Activated naive CD4-positive, alpha-beta T cell treated with anti-CD3 and anti-CD28 coated beads, Interleukin-2, amount 50 U/mL, for 72 hours (primary cell): ENCODE measurements around the gene FOSB. TPM values are rescaled to one million over a fixed set of nuclear protein-coding genes. Genes with fewer than 3 reads are reported as not detected.

Source experiments
- ATAC-seq, 2 donors: fragments of 150-1000 bp; cut with Tn5 transposase; 2 replicates each; pipeline ENCODE4 v1.10.0; 2021; ENCODE audit warnings: mild to moderate bottlenecking in 2 of 2, moderate library complexity in 2 of 2
- DNase-seq, 2 donors: peaks; one replicate each; pipeline ENCODE4 v3.0.0; 2021 to 2022; ENCODE audit warnings: low spot score in 2 of 2
- H3K27ac Mint-ChIP-seq, 2 donors: one replicate each; pipeline ENCODE4 v1.8.0; 2022; ENCODE audit warnings: mild to moderate bottlenecking in 2 of 2, mixed read lengths in 2 of 2
- H3K36me3 Mint-ChIP-seq, 2 donors: one replicate each; pipeline ENCODE4 v1.8.0; 2022; ENCODE audit warnings: mixed read lengths in 2 of 2
- H3K9me3 Mint-ChIP-seq, 2 donors: one replicate each; pipeline ENCODE4 v1.8.0; 2022; ENCODE audit warnings: mixed read lengths in 2 of 2
- total RNA-seq, 2 donors: library from RNA; stranded (reverse); gene quantifications; one replicate each; pipeline ENCODE4 v1.2.3, GENCODE V29; 2022

The FOSB gene
- total RNA-seq, 2 donors from 2014 or later = 19.9 to 37.6 TPM

- ATAC-seq (peak; percentile 62 to 72), DNase-seq (peak; percentile 84 to 90)
- Mint-ChIP-seq H3K27ac (peak overlapping the region in 1 of 2 donors; percentile 29), H3K9me3 (no peaks in the 10 kb centered on the region), H3K36me3 (no peaks in the 10 kb centered on the region)
Observed at GRCh38 chr19:45439569-45440258, 28.1 kb upstream of the FOSB start.

- DNase-seq = no peak
- H3K9me3 Mint-ChIP-seq = no peaks in the 10 kb centered on the region
- no peak for ATAC-seq
- no peaks in the 10 kb centered on the region for H3K36me3 Mint-ChIP-seq
- H3K27ac Mint-ChIP-seq = peak overlapping the region; percentile 29 to 53
Observed at GRCh38 chr19:45440259-45440638, 27.5 kb upstream of the FOSB start.

- H3K36me3 Mint-ChIP-seq = no peaks in the 10 kb centered on the region
- DNase-seq (no peak), ATAC-seq (no peak)
- H3K9me3 Mint-ChIP-seq = no peaks in the 10 kb centered on the region
- H3K27ac Mint-ChIP-seq = no peak overlapping the region
Observed at GRCh38 chr19:45440873-45441654, 26.7 kb upstream of the FOSB start.

GRCh38 chr19:45442408-45442777, 25.4 kb upstream of the FOSB start:
- no peak for DNase-seq
- Mint-ChIP-seq H3K36me3 (no peaks in the 10 kb centered on the region), H3K9me3 (no peaks in the 10 kb centered on the region), H3K27ac (peak overlapping the region in 1 of 2 donors; percentile 94)
- ATAC-seq = no peak

DNA sequence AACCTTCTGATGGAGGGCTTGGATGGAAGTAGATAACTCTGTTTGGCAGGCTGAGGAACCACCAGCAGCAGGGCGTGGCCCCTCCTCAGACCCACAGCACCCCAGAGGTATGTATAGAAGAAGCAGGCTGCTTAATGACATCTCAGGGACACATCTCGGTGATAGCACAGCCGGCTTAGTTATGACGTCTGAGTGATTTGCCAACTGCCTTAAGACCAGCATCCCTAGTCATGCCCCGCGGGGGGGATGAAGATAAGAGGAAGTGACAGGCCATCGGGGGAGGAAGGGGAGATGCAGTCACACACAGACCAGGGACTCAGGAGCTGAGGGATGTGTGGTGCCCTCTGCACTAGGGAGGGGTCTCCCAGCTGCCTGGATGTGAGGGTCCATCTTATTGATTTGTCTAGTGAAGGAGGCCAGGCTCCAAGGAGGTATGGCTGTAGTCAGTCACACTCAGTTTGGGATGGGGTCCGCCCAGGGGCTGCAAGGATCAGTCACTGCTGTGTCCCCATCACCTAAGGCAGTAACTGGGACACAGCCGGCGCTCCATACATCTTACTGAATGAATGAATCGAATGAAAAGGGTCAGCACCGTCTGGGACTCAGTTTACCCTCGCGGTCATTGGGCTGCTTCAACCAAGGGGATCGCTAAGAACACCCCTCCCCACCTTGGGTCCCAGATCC, 24.9 kb upstream of the FOSB start:
- ATAC-seq (peak in 1 of 2 donors; percentile 32), DNase-seq (no peak)
- H3K9me3 Mint-ChIP-seq = no peaks in the 10 kb centered on the region
- no peaks in the 10 kb centered on the region for H3K36me3 Mint-ChIP-seq
- peak overlapping the region; percentile 41 to 94 for H3K27ac Mint-ChIP-seq

DNA sequence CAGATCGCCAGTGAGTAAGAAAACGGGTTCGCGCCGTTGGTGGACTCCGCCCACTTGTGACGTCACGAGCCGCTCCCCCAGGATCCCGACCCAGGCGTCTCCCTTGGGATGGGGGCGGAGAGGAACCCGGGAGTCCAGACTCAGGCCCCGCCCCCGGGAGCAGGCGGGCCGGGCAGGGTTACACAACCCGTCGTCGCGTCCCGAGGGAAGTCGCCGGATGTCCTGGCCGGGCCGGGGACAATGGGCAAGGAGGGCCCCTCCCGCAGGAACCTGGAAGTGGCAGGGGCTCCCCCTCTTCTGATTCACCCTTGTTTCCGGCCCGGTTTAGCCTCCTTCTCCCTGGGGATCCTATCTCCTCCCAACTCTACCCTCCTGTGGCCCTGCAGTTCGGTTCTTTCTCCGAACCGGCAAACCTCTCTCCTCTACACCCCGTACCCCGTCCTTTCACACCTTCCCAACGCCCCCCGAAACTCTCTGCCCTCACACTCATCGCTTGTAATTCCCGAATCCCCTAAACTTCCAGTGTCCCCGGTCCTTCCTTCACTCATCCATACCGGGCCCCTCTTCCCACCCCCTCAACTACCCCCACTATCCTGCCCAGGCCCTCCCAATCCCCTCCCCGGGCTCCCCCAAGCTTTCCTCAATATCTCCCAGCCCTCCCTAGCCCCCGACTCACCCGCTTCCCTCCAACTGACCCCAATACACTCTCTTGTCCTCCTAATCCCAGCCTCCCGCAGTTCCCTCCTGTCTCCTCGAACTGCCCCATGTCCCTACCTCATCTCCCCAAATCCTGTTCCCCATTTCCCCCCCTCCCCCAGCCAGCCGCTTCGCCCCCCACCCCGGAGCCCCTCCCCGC, 24.1 kb upstream of the FOSB start:
- Mint-ChIP-seq H3K36me3 (no peaks in the 10 kb centered on the region), H3K9me3 (no peaks in the 10 kb centered on the region), H3K27ac (peak overlapping the region; percentile 94 to 95)
- DNase-seq = peak; percentile 52 to 87
- peak; percentile 21 to 72 for ATAC-seq

GRCh38 chr19:45444318-45445041, 23.3 kb upstream of the FOSB start:
- Mint-ChIP-seq H3K9me3 (no peaks in the 10 kb centered on the region), H3K36me3 (no peaks in the 10 kb centered on the region), H3K27ac (peak overlapping the region in 1 of 2 donors; percentile 94)
- ATAC-seq (peak; percentile 54 to 76), DNase-seq (peak; percentile 80 to 83)

DNA sequence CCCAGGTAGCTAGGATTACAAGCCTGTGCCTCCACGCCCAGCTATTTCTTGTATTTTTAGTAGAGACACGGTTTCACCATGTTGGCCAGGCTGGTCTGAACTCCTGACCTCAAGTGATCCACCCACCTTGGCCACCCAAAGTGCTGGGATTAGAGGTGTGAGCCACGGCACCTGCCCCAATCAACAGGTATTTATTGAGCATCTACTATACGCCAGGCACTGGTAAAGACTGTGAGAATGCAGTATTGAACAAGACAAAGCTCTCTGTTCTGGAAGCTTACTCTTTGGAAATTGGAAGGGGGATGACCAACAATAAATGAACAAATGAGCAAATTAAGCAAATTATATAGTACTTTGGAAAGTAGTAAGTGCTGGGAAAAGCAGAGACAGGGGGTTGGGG, 22.7 kb upstream of the FOSB start:
- ATAC-seq (no peak), DNase-seq (no peak)
- Mint-ChIP-seq H3K27ac (peak overlapping the region in 1 of 2 donors; percentile 94), H3K36me3 (peaks cover 0 to 1% of the 10 kb centered on the region in 2 donors), H3K9me3 (no peaks in the 10 kb centered on the region)

DNA sequence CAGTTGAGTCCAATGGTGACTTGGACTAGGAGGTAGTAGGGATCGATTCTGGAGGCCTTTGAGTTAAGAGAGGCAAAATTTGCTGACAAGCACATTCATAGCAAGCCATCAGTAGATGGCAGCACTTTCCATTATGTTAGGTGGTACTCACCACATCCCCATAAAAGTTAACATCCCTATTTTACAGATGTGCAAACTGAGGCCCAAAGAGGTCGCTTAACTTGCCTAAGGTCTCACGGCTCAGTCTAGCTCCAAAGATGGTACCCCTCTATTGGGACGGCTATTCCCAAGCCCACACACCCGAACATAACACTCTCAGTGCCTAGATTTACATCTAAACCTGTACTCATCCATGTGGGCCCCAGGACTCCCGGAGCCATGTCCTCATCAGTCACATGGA, 21.5 kb upstream of the FOSB start:
- no peak overlapping the region for H3K27ac Mint-ChIP-seq
- H3K36me3 Mint-ChIP-seq = peaks cover 0 to 5% of the 10 kb centered on the region in 2 donors
- no peak for ATAC-seq
- H3K9me3 Mint-ChIP-seq = no peaks in the 10 kb centered on the region
- no peak for DNase-seq

- DNase-seq (no peak), ATAC-seq (no peak)
- no peaks in the 10 kb centered on the region for H3K9me3 Mint-ChIP-seq
- no peak overlapping the region for H3K27ac Mint-ChIP-seq
- H3K36me3 Mint-ChIP-seq = peaks cover 0 to 5% of the 10 kb centered on the region in 2 donors
Observed at GRCh38 chr19:45446944-45447343, 20.9 kb upstream of the FOSB start.

GRCh38 chr19:45448425-45448756, 19.4 kb upstream of the FOSB start:
- peak overlapping the region in 1 of 2 donors; percentile 73 for H3K27ac Mint-ChIP-seq

DNA sequence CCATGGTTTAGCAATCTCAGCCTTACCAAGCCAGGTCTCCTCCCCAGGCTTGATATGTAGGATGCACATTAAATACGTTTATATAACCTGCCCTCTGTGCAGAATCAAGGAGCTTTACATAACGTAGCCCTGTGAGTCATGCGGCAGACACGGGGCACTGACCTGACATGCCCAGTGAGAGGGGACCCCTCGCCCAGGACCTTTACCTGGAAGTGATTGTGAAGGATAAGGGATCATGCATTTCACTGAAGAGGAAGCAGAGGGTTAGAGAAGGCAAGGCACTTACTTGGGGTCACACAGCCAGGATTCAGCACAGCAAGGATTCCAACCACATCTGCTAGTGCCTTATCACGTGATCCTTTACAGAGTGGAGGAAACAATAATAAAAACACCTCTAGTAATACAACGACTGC, 18.9 kb upstream of the FOSB start:
- H3K36me3 Mint-ChIP-seq = peaks cover 0 to 5% of the 10 kb centered on the region in 2 donors
- ATAC-seq (no peak), DNase-seq (no peak)
- no peaks in the 10 kb centered on the region for H3K9me3 Mint-ChIP-seq
- peak overlapping the region; percentile 67 to 94 for H3K27ac Mint-ChIP-seq

More at GRCh38 chr19:45448425-45448756, 19.4 kb upstream of the FOSB start:
- H3K36me3 Mint-ChIP-seq = peaks cover 0 to 5% of the 10 kb centered on the region in 2 donors
- no peaks in the 10 kb centered on the region for H3K9me3 Mint-ChIP-seq
- ATAC-seq (no peak), DNase-seq (no peak)

- ATAC-seq = peak in 1 of 2 donors; percentile 13
- no peak for DNase-seq
- Mint-ChIP-seq H3K27ac (peak overlapping the region; percentile 94 to 99), H3K36me3 (peaks cover 0 to 5% of the 10 kb centered on the region in 2 donors), H3K9me3 (no peaks in the 10 kb centered on the region)
Observed at GRCh38 chr19:45450012-45450333, 17.8 kb upstream of the FOSB start.

DNA sequence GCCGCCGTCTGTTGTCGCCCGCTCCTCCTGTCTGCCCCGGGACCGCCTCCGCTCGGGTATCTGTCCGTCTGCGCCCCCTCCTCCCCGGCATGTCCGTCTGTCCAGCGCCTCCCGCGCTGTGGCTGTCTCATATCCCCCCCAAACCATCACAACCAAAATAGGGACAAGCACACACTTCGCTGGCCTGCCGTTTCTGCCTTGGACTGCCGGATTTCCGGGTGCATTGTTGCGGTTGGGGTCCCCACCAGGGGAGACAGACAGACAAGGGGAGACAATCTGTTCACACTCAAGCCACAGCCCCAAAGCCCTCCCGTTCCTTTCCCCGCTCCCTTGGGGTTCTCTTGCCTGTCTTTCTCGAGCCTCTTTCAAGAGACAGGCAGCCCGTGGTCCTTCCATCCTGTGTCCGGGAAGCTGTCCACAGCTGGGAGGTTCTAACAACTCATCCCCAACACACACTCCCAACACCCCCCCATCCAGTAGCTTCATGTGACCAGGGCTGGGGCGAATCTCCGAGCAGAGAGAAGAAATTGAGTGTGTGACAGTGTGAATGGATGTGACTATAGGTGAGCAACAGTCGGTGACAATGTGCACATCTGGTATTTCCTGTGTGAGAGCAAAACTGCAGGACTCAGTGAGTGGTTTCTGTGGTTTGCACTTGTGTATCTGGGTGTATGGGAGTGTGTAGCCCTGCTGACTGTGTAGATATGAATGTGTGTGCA, 16.5 kb upstream of the FOSB start:
- Mint-ChIP-seq H3K36me3 (peaks cover 0 to 5% of the 10 kb centered on the region in 2 donors), H3K27ac (peak overlapping the region; percentile 94 to 98), H3K9me3 (no peaks in the 10 kb centered on the region)
- peak; percentile 44 to 71 for ATAC-seq
- peak; percentile 50 to 68 for DNase-seq

DNA sequence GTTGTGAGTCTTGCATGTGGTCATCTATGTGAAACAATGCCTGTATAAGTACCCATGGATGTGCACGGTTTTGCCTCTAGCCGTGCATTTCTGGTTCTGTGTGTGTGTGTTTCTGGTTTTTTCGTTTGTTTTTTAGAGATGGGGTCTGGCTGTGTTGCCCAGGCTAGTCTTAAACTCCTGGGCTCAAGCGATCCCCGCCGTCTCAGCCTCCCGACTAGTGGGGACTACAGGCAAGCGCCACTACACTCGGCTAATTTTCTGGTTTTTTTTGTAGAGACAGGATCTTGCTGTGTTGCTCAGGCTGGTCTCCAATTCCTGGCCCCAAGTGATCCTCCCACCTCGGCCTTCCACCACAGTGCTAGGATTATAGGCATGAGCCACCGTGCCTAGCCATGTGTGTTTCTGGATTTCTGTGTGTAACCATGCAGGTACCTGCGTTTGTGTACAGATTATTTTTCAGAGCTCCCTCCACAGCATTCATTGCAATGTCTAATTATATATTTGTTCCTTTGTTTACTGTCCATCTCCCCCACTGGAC, 15.9 kb upstream of the FOSB start:
- ATAC-seq (no peak), DNase-seq (no peak)
- Mint-ChIP-seq H3K36me3 (peaks cover 0 to 5% of the 10 kb centered on the region in 2 donors), H3K9me3 (no peaks in the 10 kb centered on the region), H3K27ac (peak overlapping the region; percentile 94 to 98)
